Endothelial cell of umbilical vein (primary cell): ENCODE measurements around the gene ANKRD13C.
"Not testable (repeated sequence)": the region's sequence is repeated elsewhere in the genome, so short reads cannot be mapped to it uniquely, and the experiment has no call there.

Source experiments
- EZH2 ChIP-seq: IDR thresholded peaks from 2 replicates; pipeline ENCODE4 v1.6.1; 2012; ENCODE audit warnings: borderline replicate concordance, low read depth, mild to moderate bottlenecking, moderate library complexity, low read length, inconsistent platforms; ENCODE audit not compliant: severe bottlenecking
- FOS ChIP-seq: IDR thresholded peaks from 2 replicates; pipeline ENCODE4 v1.6.1; 2011; ENCODE audit warnings: mild to moderate bottlenecking, low read length, moderate library complexity, borderline replicate concordance; ENCODE audit not compliant: insufficient read depth
- JUN ChIP-seq: IDR thresholded peaks from 2 replicates; pipeline ENCODE4 v1.6.1; 2011; ENCODE audit warnings: borderline replicate concordance, low read depth; ENCODE audit not compliant: insufficient read length, insufficient read depth
- MYC ChIP-seq: IDR thresholded peaks from one replicate; pipeline ENCODE4 v1.6.1; 2011; ENCODE audit warnings: mild to moderate bottlenecking, low read depth, low read length
- POLR2A ChIP-seq: IDR thresholded peaks from 2 replicates; pipeline ENCODE4 v1.6.1; 2012; ENCODE audit warnings: low read depth, mild to moderate bottlenecking, control low read depth, low read length
- POLR2AphosphoS5 ChIP-seq: IDR thresholded peaks from 2 replicates; pipeline ENCODE4 v1.6.1; 2012; ENCODE audit warnings: low read depth, mild to moderate bottlenecking, control low read depth, low read length, moderate library complexity; ENCODE audit not compliant: insufficient read depth
- TF ChIP-seq, protein P1 (sequence below), 2 donors: IDR thresholded peaks; 1 replicate in 1 of 2; 2 replicates in 1 of 2; pipeline ENCODE4 v1.5.1; 2011; ENCODE audit warnings: low read length in 2 of 2, mild to moderate bottlenecking in 2 of 2, moderate library complexity in 2 of 2, control low read depth in 1 of 2, inconsistent platforms in 1 of 2, low read depth in 1 of 2; ENCODE audit not compliant: insufficient read depth in 1 of 2; ENCODE audit errors: extremely low read depth in 1 of 2
- TF ChIP-seq, protein P2 (sequence below): IDR thresholded peaks from 2 replicates; pipeline ENCODE4 v1.6.1; 2011; ENCODE audit not compliant: insufficient read depth, insufficient read length

DNA sequence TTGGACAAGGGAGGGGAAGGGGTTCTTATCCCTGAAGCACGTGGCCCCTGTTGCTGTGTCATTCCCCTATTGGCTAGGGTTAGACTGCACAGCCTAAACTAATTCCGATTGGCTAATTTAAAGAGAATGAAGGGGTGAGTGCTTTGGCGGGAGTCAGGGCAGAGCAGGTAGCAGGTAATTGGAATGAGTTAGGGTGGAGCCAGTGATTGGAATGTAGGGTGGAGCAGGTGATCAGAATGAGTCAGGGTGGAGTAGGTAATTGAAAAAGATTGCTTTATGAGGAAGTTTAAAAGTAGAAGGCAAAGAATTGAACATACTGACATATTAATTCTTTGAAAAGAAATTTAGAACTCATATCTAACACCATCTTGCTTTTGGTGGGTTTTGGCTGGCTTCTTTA lies 12.5 kb upstream of the ANKRD13C start:
- not testable (repeated sequence) for TF ChIP-seq EZH2, POLR2AphosphoS5, POLR2A, JUN, MYC, FOS
- TF ChIP-seq, protein P1, sequence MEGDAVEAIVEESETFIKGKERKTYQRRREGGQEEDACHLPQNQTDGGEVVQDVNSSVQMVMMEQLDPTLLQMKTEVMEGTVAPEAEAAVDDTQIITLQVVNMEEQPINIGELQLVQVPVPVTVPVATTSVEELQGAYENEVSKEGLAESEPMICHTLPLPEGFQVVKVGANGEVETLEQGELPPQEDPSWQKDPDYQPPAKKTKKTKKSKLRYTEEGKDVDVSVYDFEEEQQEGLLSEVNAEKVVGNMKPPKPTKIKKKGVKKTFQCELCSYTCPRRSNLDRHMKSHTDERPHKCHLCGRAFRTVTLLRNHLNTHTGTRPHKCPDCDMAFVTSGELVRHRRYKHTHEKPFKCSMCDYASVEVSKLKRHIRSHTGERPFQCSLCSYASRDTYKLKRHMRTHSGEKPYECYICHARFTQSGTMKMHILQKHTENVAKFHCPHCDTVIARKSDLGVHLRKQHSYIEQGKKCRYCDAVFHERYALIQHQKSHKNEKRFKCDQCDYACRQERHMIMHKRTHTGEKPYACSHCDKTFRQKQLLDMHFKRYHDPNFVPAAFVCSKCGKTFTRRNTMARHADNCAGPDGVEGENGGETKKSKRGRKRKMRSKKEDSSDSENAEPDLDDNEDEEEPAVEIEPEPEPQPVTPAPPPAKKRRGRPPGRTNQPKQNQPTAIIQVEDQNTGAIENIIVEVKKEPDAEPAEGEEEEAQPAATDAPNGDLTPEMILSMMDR (IDR thresholded peaks at IDR 0.05; ENCODE audit: extremely low read depth in 1 of 2, insufficient read depth in 1 of 2, low read depth in 1 of 2, low read length in 2 of 2): not testable (repeated sequence)
- TF ChIP-seq, protein P2, sequence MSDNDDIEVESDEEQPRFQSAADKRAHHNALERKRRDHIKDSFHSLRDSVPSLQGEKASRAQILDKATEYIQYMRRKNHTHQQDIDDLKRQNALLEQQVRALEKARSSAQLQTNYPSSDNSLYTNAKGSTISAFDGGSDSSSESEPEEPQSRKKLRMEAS: not testable (repeated sequence)
